A673 (cell line): Measurements from ENCODE around the gene CHST15. TPM values are rescaled to one million over a fixed set of nuclear protein-coding genes. Genes with fewer than 3 reads are reported as not detected.

Source experiments
- BruUV-seq: library from RNA; stranded (reverse); fragments of 400-500 nt; replicated peaks from 2 replicates; lab custom pipeline; 2021; lab: Mats Ljungman, UMichigan
- CTCF ChIA-PET: fragments of 300-600 bp; sonication (Branson Sonifier 250); formaldehyde crosslinking; loops from one replicate; lab custom pipeline; 2022; ENCODE audit warnings: antibody characterized with exemption; lab: Charles Lee
- POLR2A ChIA-PET: fragments of 300-600 bp; sonication (Branson Sonifier 250); formaldehyde crosslinking; loops from one replicate; lab custom pipeline; 2022; ENCODE audit warnings: antibody characterized with exemption; ENCODE audit not compliant: low non-redundant PET; lab: Charles Lee
- DNase-seq: peaks from one replicate; pipeline ENCODE4 v3.0.0-alpha.2; 2015; ENCODE audit warnings: low spot score
- H3K27ac ChIP-seq: fragments of 200-600 bp; sonication (generic); 2 replicates; pipeline ENCODE4 v1.5.1; 2016; ENCODE audit warnings: mixed run types, low read depth, mild to moderate bottlenecking, mixed read lengths, antibody characterized with exemption, low read length; ENCODE audit not compliant: poor library complexity, severe bottlenecking
- H3K27me3 ChIP-seq: fragments of 200-600 bp; sonication (generic); replicated peaks from 2 replicates; pipeline ENCODE4 v1.6.1; 2017; ENCODE audit warnings: mixed run types, low read depth, mild to moderate bottlenecking, mixed read lengths, antibody characterized with exemption, low read length; ENCODE audit not compliant: insufficient read depth, poor library complexity
- H3K36me3 ChIP-seq: fragments of 200-600 bp; sonication (generic); 2 replicates; pipeline ENCODE4 v1.6.1; 2016; ENCODE audit warnings: mixed run types, mild to moderate bottlenecking, mixed read lengths, antibody characterized with exemption, low read length; ENCODE audit not compliant: insufficient read depth, poor library complexity, severe bottlenecking
- H3K4me1 ChIP-seq: fragments of 200-600 bp; sonication (generic); 2 replicates; pipeline ENCODE4 v1.6.1; 2017; ENCODE audit warnings: mixed run types, mild to moderate bottlenecking, mixed read lengths, antibody characterized with exemption, low read length; ENCODE audit not compliant: insufficient read depth, poor library complexity, severe bottlenecking
- H3K4me3 ChIP-seq: fragments of 200-600 bp; sonication (generic); 2 replicates; pipeline ENCODE4 v1.5.1; 2016; ENCODE audit warnings: low read depth, mixed run types, mild to moderate bottlenecking, mixed read lengths, low read length; ENCODE audit not compliant: poor library complexity, severe bottlenecking
- H3K9me3 ChIP-seq: fragments of 200-600 bp; sonication (generic); 2 replicates; pipeline ENCODE4 v1.6.1; 2016; ENCODE audit warnings: mixed run types, low read depth, mild to moderate bottlenecking, mixed read lengths, antibody characterized with exemption, low read length; ENCODE audit not compliant: poor library complexity, severe bottlenecking
- EZH2 ChIP-seq: fragments of 200-600 bp; sonication (generic); IDR thresholded peaks from 2 replicates; pipeline ENCODE4 v1.6.1; 2017; ENCODE audit warnings: borderline replicate concordance, low read depth, mild to moderate bottlenecking, mixed read lengths, antibody characterized with exemption, low read length; ENCODE audit not compliant: poor library complexity, severe bottlenecking
- intact Hi-C: fragments of 100-400 bp; cut with micrococcal nuclease; formaldehyde crosslinking; loops from one replicate; pipeline ENCODE4 v1.10.0; 2022; ENCODE audit not compliant: unreplicated experiment
- total RNA-seq: library from RNA; stranded (reverse); gene quantifications from 2 replicates; pipeline ENCODE4 v1.2.3, GENCODE V29; 2021
- TF ChIP-seq, protein P1 (sequence below): fragments of 300-800, 200-600 bp; sonication (generic); conservative IDR thresholded peaks from 2 replicates; pipeline ENCODE4 v1.5.1; 2017; ENCODE audit warnings: low read depth, mild to moderate bottlenecking, antibody characterized with exemption, low read length, moderate library complexity, mixed read lengths

Gene CHST15
- total RNA-seq, 1 experiment from 2014 or later = 1.7 TPM

GRCh38 chr10:124059551-124059950, 33.8 kb downstream of the CHST15 start:
- no peaks in the 10 kb centered on the region for H3K36me3 ChIP-seq
- H3K27me3 ChIP-seq = no peaks in the 10 kb centered on the region
- H3K4me3 ChIP-seq = no peak overlapping the region
- intact Hi-C loops = no loop called here
- no peaks in the 10 kb centered on the region for H3K4me1 ChIP-seq
- BruUV-seq = no TSS peak
- no peaks in the 10 kb centered on the region for H3K9me3 ChIP-seq
- TF ChIP-seq, protein P1, sequence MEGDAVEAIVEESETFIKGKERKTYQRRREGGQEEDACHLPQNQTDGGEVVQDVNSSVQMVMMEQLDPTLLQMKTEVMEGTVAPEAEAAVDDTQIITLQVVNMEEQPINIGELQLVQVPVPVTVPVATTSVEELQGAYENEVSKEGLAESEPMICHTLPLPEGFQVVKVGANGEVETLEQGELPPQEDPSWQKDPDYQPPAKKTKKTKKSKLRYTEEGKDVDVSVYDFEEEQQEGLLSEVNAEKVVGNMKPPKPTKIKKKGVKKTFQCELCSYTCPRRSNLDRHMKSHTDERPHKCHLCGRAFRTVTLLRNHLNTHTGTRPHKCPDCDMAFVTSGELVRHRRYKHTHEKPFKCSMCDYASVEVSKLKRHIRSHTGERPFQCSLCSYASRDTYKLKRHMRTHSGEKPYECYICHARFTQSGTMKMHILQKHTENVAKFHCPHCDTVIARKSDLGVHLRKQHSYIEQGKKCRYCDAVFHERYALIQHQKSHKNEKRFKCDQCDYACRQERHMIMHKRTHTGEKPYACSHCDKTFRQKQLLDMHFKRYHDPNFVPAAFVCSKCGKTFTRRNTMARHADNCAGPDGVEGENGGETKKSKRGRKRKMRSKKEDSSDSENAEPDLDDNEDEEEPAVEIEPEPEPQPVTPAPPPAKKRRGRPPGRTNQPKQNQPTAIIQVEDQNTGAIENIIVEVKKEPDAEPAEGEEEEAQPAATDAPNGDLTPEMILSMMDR = no peak
- TF ChIP-seq EZH2 = no peak
- CTCF ChIA-PET = no interaction called here
- H3K27ac ChIP-seq = no peak overlapping the region
- POLR2A ChIA-PET = interaction anchor here (0.8 kb wide), 1 partner anchor 12 kb away, joined by 3 read pairs; no protein-coding TSS in a partner anchor
- no peak for DNase-seq

DNA sequence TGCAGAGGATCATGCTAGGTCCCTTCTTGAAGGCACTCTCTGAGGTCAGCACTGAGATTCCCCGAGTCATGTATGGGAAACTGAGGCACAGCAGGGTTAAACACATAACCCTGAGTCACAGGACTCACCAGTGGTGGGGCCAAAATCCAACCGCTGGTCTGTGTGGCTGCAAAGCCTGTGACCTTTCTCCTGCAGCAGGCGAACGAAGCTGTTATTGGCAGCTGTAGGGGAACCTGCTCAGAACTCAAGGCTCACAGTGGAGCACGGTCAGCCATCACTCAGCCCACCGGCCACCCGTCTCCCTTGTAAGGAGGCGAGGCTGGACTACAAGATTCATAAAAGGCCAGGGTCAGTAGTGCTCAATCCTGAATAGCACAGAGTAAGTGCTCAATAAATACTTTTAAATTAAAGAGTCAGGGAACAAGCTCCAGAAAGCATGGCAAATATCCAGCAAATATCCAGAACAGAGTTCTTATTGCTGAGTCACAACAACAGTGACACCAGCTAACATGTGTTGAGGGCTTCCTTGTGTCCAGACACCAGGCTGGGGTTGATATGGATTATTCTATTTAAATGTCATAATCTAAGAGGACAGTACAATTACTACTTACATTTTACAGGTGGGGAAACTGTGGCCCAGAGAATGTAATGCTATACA, 34.9 kb downstream of the CHST15 start:
- CTCF ChIA-PET = no interaction called here
- DNase-seq = no peak
- Histone ChIP-seq H3K4me1 (peaks cover 6% of the 10 kb centered on the region), H3K27ac (no peak overlapping the region), H3K36me3 (no peaks in the 10 kb centered on the region), H3K27me3 (no peaks in the 10 kb centered on the region), H3K9me3 (no peaks in the 10 kb centered on the region), H3K4me3 (no peak overlapping the region)
- TF ChIP-seq EZH2 = no peak
- TF ChIP-seq, protein P1 = no peak
- POLR2A ChIA-PET = no interaction called here
- BruUV-seq = no TSS peak
- intact Hi-C loops = no loop called here

GRCh38 chr10:124057601-124058000, 35.8 kb downstream of the CHST15 start:
- Histone ChIP-seq H3K9me3 (no peaks in the 10 kb centered on the region), H3K4me3 (no peak overlapping the region), H3K4me1 (peaks cover 6% of the 10 kb centered on the region), H3K27ac (no peak overlapping the region), H3K36me3 (no peaks in the 10 kb centered on the region), H3K27me3 (no peaks in the 10 kb centered on the region)
- CTCF ChIA-PET = no interaction called here
- POLR2A ChIA-PET = no interaction called here
- TF ChIP-seq, protein P1 = no peak
- TF ChIP-seq EZH2 = no peak
- BruUV-seq = no TSS peak
- no peak for DNase-seq
- intact Hi-C loops = no loop called here
